Measurements from ENCODE around the gene IFNG-AS1.
A peak's percentile ranks its signal among the peaks of the same experiment; 100 is the strongest.

IFNG-AS1 gene

DNA sequence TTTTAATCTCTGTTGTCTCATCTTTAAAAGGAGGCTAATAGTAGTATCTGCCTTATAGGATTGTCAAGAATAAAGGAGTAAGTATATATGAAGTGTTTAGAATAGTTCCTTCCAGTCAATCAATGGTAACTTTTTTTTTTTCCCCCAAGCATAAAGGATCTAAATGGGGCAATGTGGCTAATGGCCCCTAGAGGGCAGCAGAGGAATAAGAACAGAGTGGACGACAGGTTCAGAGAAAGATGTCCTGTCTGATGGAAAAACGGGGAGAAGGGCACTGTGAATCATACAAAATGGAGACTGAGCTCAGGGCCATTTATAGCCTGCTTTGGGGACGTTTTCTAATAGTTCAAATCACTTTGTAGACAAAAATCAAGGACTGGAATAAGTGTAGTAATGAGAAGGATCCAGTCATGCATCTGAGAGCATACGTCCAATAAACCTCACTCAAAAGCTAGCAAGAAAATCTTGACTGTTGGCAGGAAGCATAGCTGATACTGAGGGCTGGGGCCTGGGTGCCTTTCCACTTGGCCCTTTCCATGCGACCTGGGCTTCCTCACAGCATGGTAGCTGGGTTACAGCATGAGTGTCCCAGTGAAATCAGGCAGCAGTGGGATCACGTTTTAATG, 51.3 kb downstream of the IFNG-AS1 start:
- peak; percentile 55 for DNase-seq

DNA sequence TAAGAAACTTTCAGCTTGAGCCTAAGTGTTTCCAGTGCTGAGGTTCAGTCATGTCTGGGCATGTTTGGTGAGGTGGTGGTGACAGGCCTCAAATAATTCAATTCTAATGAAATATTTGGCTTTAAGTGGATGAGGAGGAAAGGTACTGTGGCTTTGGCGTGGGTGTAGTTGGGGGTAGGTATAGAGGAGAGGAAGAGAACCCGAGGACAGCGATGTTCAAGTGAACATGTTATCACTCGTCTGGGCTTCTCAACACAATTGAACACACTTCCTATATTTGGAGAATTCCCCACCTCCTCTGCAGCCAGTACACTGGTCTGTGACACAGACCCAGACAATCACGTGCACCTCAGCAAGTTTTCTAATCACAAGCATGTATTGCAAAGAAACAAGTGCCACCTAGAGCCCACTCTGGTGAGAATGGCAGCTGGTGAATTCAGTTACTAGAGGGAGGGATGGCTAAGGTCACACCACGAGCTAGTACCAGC, 53.0 kb downstream of the IFNG-AS1 start:
- no peak for DNase-seq

DNA sequence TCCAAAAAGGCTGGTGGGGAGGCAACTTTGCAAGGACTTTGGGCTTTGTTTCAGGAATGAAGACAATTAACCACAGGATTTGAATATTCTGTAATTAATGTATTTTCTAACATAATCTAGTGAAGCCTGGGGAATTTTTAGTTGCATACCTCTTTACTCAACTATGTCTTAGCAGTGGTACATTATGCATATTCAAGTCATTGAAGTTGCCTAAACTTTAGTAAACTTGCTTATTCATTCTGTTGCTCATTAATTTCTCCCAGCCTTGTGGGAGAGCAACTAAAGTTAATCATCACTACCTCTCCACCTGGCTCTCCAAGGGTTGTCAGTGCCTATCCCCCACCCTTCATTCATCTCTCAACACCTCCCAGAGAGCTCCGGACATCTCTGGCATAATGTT, 54.2 kb downstream of the IFNG-AS1 start:
- DNase-seq: no peak

DNA sequence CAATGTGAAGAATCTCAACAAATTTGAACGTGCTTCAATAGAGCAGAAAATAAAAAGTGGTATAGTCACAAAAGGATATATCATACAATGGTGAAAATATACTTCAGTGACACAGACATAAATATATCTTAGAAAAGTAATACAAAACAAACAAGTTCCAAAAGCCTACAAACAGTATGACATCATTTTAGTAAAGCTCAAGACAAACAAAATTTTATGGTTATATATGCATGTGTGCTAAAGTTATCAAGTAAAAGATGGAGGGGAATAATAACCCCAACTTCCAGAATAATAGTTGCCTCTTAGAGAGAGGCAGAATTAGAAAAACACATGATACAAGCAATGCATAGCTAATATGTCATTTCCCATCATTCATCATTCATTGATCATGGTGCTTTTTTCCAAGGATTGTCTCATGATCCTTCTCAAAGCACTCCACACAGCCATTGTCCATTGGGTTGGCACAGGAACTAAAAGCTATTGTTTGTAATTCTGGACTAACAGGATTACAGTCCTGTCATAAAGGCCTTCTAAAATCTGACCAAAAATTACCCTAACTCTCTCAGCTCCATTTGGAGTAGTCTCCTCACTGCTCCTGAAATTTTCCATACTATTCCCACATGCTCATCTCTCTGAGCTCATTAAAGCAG, 59.5 kb downstream of the IFNG-AS1 start:
- DNase-seq: no peak

DNA sequence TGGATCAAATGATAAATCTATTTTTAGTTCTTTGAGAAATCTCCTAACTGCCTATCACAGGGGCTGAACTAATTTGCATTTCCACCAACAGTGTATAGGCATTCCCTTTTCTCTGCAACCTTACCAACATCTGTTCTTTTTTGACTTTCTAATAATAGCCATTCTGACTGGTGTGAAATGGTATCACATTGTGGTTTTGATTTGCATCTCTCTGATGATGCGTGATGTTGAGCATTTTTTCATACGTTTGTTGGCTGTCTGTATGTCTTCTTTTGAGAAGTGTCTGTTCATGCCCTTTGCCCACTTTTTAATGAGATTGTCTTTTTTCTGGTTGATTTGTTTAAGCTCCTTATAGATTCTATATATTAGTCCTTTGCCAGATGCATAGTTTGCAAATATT, 67.1 kb downstream of the IFNG-AS1 start:
- no peak for DNase-seq

DNA sequence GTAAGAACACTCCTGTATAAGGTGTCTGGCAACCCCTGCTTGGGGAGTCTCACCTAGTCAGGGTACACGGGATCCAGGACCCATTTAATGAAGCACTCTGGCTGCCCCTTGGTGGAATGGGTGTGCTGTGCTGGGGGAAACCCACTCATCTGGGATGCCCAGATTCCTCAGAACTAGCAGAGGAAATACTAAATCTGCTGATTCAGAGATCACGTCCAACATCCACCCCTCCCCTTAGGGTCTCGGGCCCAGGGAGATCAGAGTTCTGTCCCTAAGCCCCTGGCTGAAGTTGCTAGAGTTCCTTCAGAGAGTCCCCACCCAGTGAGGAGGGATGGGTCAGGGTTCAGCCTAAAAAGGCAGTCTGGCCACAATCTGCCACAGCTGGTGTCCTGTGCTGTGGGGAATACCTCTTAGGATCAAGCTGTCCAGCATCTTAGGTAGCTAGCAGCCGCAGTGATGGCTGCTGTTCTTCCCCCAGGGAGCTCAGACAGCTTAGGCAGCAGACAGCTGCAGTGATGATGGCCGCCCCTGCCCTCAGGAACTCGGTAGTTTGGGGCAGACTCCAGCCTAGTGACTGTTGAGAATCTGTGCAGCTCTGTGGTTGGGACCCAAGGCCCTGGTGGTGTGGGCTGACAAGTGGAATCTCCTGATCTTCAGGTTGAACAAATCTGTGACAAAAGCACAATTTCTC, 74.8 kb downstream of the IFNG-AS1 start:
- no peak for DNase-seq

DNA sequence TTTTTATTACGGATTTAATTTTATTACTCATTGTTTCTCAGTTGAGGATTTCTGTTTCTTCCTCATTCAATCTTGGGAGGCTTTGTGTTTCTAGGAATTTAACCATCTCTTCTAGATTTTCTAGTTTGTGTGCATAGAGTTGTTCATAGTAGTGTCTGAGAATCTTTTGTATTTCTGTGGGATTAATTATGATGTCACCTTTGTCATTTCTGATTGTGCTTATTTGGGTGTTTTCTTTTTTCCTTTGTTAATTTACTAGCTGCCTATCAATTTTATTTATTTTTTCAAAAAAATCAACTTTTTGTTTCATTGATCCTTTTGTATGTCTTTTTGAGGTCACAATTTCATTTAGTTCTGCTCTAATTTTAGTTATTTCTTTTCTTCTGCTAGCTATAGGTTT, 75.9 kb downstream of the IFNG-AS1 start:
- DNase-seq: no peak

DNA sequence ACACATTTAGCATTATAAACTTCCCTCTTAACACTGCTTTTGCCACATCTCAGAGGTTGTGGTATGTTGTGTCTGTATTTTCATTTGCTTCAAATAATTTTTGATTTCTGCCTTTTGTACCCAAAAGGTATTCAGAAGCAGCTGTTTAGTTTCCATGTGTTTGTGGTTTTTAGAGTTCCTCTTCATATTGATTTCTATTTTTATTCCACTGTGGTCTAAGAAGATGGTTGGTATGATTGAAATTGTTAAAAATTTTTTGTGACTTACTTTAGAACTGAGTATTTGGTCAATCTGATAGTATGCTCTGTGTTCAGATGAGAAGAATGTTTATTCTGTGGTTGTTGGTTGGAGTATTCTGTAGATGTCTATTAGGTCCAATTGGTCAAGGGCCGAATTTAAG, 76.4 kb downstream of the IFNG-AS1 start:
- no peak for DNase-seq

DNA sequence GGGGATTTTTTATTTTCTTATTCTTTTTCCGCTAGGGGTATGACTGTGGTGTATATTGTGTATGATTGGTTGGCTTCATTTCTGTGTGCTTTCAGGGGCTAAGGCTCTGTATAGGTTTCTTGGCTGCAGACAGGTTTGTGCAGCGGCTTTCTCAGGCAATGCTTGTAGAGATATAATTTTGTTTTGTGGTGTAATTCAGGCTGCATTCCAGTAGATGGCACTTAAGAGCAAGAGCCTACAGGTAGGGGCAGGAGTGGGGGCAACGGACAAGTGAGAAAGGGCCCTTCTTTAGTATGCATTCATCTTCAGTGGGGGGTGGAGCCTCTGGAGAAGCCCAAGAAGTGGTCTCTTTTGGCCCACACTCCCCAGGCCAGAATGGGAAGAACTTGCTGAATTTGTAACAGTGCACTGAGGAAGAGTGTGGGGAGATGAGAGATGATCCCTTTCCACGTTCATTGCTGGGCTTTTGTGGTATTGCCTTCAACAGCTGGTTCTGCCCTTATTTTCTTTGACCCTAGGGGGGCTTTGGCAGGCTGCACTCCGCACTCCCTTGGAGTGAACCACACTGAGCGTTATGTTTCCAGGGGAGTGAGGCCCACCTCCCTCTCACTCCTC, 78.6 kb downstream of the IFNG-AS1 start:
- no peak for DNase-seq

DNA sequence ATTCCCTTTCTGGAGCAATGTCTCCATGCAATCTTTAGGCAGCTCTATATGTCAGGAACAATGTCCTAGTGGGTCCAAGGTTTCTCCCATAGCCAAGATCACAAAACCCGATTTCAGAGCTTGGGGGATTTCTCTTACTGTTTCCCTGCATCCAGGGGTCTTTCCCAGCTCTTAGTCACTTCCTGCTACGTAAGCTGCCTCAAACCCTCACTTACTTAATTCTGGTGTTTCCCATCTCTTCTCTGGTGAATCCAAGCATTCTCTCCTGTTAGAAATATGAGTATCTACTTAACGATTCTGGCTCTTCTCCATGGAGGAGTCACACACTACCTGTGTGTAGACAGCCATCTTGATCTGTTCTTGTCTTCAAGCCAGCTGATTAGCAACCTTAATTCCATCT, 80.0 kb downstream of the IFNG-AS1 start:
- DNase-seq: no peak
